Stimulated activated CD4-positive, alpha-beta T cell treated with anti-CD3 and anti-CD28 coated beads, TNF-alpha, amount 100 ng/mL, for 4 hours (primary cell): Measurements from ENCODE around the gene CIRBP.

Experiments
- DNase-seq, 3 experiments: peaks; one replicate each; pipeline ENCODE4 v3.0.0-alpha.2; 2020; ENCODE audit warnings: low read depth in 3 of 3

The CIRBP gene

GRCh38 chr19:1278713-1279660 is 9.9 kb downstream of the CIRBP start:
- no peak for DNase-seq

- peak; percentile 60 to 64 (median 62) for DNase-seq
These were observed 10.7 kb downstream of the CIRBP start for GRCh38 chr19:1279782-1280341.

- no peak for DNase-seq
These were observed 11.8 kb downstream of the CIRBP start for GRCh38 chr19:1280636-1281568.

GRCh38 chr19:1281569-1282287 is 12.6 kb downstream of the CIRBP start:
- DNase-seq, result no peak

GRCh38 chr19:1282588-1283206 is 13.6 kb downstream of the CIRBP start:
- no peak for DNase-seq

- DNase-seq, result no peak
These were observed 14.2 kb downstream of the CIRBP start for GRCh38 chr19:1283207-1283916.

- DNase-seq, result no peak
These were observed 14.8 kb downstream of the CIRBP start for GRCh38 chr19:1283917-1284292.

- DNase-seq, result no peak
These were observed 15.3 kb downstream of the CIRBP start for GRCh38 chr19:1284293-1284978.

- no peak for DNase-seq
These were observed 16.0 kb downstream of the CIRBP start for GRCh38 chr19:1284979-1285736.

GRCh38 chr19:1285737-1286360 is 16.7 kb downstream of the CIRBP start, which contains the start of gene EFNA2:
EFNA2 (plus strand) TSS chr19:1285873; CDS start chr19:1286169, 296 bp downstream.
- no peak for DNase-seq

- DNase-seq, result no peak
These were observed 17.6 kb downstream of the CIRBP start for GRCh38 chr19:1286487-1287353.

- no peak for DNase-seq
These were observed 18.5 kb downstream of the CIRBP start for GRCh38 chr19:1287354-1288225.

- no peak for DNase-seq
These were observed 19.1 kb downstream of the CIRBP start for GRCh38 chr19:1288226-1288612.

- DNase-seq, result no peak
These were observed 19.9 kb downstream of the CIRBP start for GRCh38 chr19:1288833-1289685.

GRCh38 chr19:1289686-1290025 is 20.5 kb downstream of the CIRBP start:
- DNase-seq, result no peak
